Parietal lobe (tissue), 1 donor: ENCODE results near the gene KIF2B. TPM values are rescaled to one million over a fixed set of nuclear protein-coding genes. Genes with fewer than 3 reads are reported as not detected.

Experiments used
- total RNA-seq: library from RNA; depleted of rRNA; stranded (reverse); fragments of >200 nt; gene quantifications from one replicate; pipeline ENCODE4 v1.2.3, GENCODE V29; 2014

The KIF2B gene, protein sequence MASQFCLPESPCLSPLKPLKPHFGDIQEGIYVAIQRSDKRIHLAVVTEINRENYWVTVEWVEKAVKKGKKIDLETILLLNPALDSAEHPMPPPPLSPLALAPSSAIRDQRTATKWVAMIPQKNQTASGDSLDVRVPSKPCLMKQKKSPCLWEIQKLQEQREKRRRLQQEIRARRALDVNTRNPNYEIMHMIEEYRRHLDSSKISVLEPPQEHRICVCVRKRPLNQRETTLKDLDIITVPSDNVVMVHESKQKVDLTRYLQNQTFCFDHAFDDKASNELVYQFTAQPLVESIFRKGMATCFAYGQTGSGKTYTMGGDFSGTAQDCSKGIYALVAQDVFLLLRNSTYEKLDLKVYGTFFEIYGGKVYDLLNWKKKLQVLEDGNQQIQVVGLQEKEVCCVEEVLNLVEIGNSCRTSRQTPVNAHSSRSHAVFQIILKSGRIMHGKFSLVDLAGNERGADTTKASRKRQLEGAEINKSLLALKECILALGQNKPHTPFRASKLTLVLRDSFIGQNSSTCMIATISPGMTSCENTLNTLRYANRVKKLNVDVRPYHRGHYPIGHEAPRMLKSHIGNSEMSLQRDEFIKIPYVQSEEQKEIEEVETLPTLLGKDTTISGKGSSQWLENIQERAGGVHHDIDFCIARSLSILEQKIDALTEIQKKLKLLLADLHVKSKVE
- total RNA-seq = not detected

DNA sequence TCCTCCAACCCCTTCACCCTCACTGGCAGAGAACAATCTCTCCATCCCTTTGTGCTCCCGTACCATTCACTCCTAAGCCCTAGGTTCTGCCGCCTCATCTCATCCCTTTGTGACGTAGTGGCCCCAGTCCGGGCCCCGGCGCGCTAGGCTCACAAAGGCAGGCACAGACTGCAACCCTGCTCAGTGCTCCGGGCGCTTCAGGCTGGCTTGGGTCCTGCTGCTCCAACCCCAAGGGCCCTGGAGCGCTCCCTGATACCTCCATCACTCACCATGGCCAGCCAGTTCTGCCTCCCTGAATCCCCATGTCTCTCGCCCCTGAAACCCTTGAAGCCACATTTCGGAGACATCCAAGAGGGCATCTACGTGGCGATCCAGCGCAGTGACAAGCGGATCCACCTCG, at the start of gene KIF2B:
KIF2B (plus strand) TSS at position 164 of the 400 bp plus-strand sequence; CDS start at position 271, 107 bp downstream.

